Smooth muscle cell (in vitro differentiated cells): Measurements from ENCODE around the gene CREB3L2. TPM values are rescaled to one million over a fixed set of nuclear protein-coding genes. Genes with fewer than 3 reads are reported as not detected.

ENCODE experiments used
- DNase-seq: peaks from one replicate; lab custom pipeline; 2025; ENCODE audit not compliant: unreplicated experiment; lab: John Stamatoyannopoulos, UW
- H2AFZ ChIP-seq: fragments of 200-600 bp; sonication (generic); 2 replicates; pipeline ENCODE4 v1.6.0; 2016; ENCODE audit warnings: antibody characterized with exemption, low read depth, mild to moderate bottlenecking
- H3F3A ChIP-seq: fragments of 200-600 bp; sonication (generic); 2 replicates; pipeline ENCODE4 v1.6.0; 2017; ENCODE audit warnings: antibody characterized with exemption, low read depth
- H3K27ac ChIP-seq: fragments of 200-600 bp; sonication (generic); 2 replicates; pipeline ENCODE4 v1.5.1; 2016; ENCODE audit warnings: low read depth, mild to moderate bottlenecking
- H3K27me3 ChIP-seq: fragments of 200-600 bp; sonication (generic); 2 replicates; pipeline ENCODE4 v1.6.1; 2016; ENCODE audit warnings: low read depth, mild to moderate bottlenecking
- H3K36me3 ChIP-seq: fragments of 200-600 bp; sonication (generic); 2 replicates; pipeline ENCODE4 v1.5.1; 2016; ENCODE audit warnings: low read depth
- H3K4me1 ChIP-seq: fragments of 200-600 bp; sonication (generic); 2 replicates; pipeline ENCODE4 v1.5.1; 2016; ENCODE audit warnings: low read depth
- H3K4me2 ChIP-seq: fragments of 200-600 bp; sonication (generic); 2 replicates; pipeline ENCODE4 v1.6.0; 2016; ENCODE audit warnings: mild to moderate bottlenecking
- H3K4me3 ChIP-seq: fragments of 200-600 bp; sonication (generic); 2 replicates; pipeline ENCODE4 v1.5.1; 2016; ENCODE audit warnings: mild to moderate bottlenecking
- H3K79me2 ChIP-seq: fragments of 200-600 bp; sonication (generic); 2 replicates; pipeline ENCODE4 v1.6.0; 2016; ENCODE audit warnings: low read depth, mild to moderate bottlenecking
- H3K9ac ChIP-seq: fragments of 200-600 bp; sonication (generic); 2 replicates; pipeline ENCODE4 v1.6.0; 2016; ENCODE audit warnings: low read depth
- H3K9me3 ChIP-seq: fragments of 200-600 bp; sonication (generic); replicated peaks from 2 replicates; pipeline ENCODE4 v1.5.1; 2016; ENCODE audit warnings: low read depth
- H4K20me1 ChIP-seq: fragments of 200-600 bp; sonication (generic); 2 replicates; pipeline ENCODE4 v1.6.0; 2016; ENCODE audit warnings: low read depth
- WGBS: methylation state at CpG from one replicate; pipeline ENCODE4 v1.1.7; 2016; ENCODE audit warnings: low lambda C conversion rate; 5-methylcytosine and 5-hydroxymethylcytosine counted together
- polyA plus RNA-seq: library from polyadenylated mRNA; unstranded; fragments of >200 nt; fragmentation: Nextera tagmentation; extraction: Ambion mirVana; gene quantifications from 2 replicates; pipeline ENCODE4 v1.2.1, GENCODE V29; 2016
- total RNA-seq: library from RNA; depleted of rRNA; stranded (reverse); fragments of >200 nt; gene quantifications from 2 replicates; pipeline ENCODE4 v1.2.3, GENCODE V29; 2014
- TF ChIP-seq, protein P1 (sequence below): fragments of 200-600 bp; sonication (generic); IDR thresholded peaks from 2 replicates; pipeline ENCODE4 v1.5.1; 2017; ENCODE audit warnings: borderline replicate concordance, mild to moderate bottlenecking, antibody characterized with exemption; ENCODE audit not compliant: insufficient read depth, poor library complexity, severe bottlenecking

CREB3L2 gene
- total and polyA plus RNA-seq, 2 experiments from 2014 or later = 27.4 to 69.1 TPM

DNA sequence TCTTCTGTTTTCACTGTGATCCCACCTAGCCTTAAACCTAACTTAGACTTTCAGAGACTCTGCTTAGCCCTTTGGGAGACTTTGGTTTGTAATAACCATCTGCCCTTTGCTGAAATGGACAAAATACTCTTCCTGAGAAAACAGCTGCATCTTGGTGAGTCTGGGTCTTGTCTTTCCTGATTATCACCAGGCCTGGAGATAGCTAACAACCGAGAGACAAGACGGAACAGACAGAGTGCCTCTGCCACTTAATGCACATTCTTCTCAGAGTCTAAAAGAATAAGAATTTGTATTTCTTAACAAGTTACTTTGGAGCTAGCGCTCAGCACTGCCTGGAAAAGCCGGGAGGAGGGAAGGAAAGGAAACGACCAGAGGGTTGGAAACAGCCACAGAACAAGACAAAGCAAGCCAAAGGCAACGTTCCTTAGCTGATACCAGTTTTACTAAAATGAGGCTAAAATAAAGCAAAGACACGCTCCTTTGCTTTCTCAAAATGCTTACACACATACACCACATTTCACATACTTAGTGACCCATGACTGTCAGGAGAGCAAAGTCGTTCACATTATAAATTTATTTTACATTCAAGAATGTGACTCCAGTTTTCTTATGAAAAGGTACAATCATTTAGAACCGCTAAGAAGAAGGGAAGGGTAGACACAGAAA, 84.8 kb downstream of the CREB3L2 start:
- peaks cover 67% of the 10 kb centered on the region for H3K79me2 ChIP-seq
- no peaks in the 10 kb centered on the region for H3K9me3 ChIP-seq
- H3K27ac ChIP-seq = peak overlapping the region; percentile 52
- TF ChIP-seq, protein P1, sequence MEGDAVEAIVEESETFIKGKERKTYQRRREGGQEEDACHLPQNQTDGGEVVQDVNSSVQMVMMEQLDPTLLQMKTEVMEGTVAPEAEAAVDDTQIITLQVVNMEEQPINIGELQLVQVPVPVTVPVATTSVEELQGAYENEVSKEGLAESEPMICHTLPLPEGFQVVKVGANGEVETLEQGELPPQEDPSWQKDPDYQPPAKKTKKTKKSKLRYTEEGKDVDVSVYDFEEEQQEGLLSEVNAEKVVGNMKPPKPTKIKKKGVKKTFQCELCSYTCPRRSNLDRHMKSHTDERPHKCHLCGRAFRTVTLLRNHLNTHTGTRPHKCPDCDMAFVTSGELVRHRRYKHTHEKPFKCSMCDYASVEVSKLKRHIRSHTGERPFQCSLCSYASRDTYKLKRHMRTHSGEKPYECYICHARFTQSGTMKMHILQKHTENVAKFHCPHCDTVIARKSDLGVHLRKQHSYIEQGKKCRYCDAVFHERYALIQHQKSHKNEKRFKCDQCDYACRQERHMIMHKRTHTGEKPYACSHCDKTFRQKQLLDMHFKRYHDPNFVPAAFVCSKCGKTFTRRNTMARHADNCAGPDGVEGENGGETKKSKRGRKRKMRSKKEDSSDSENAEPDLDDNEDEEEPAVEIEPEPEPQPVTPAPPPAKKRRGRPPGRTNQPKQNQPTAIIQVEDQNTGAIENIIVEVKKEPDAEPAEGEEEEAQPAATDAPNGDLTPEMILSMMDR = no peak
- peak overlapping the region; percentile 2 for H3K4me2 ChIP-seq
- H3F3A ChIP-seq = peaks cover 14% of the 10 kb centered on the region
- H3K4me3 ChIP-seq = no peak overlapping the region
- peaks cover 80% of the 10 kb centered on the region for H4K20me1 ChIP-seq
- WGBS = 31% methylated on average over 9 of the region's 9 CpGs
- peaks cover 7% of the 10 kb centered on the region for H3K4me1 ChIP-seq
- H2AFZ ChIP-seq = no peak overlapping the region
- H3K27me3 ChIP-seq = no peaks in the 10 kb centered on the region
- H3K9ac ChIP-seq = no peak overlapping the region
- peaks cover 20% of the 10 kb centered on the region for H3K36me3 ChIP-seq
- DNase-seq = no peak

DNA sequence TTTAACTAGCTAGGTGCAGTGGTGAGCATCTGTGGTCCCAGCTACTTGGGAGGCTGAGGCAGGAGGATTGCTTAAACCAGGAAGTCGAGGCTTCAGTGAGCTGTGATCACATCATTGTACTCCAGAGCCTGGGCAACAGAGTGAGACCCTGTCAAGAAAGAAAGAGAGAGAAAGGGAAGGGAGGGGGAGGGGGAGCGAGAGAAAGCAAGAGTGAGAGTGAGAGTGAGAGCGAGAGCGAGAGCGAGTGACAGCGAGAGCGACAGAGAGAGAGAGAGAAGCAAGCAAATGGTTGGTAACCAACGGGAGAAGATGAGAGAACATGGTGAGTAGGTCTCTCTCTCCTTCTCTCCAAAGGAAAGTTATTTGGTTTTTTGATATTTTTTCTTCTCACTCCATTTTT, 85.3 kb downstream of the CREB3L2 start:
- H3K27ac ChIP-seq = peak overlapping the region; percentile 52
- H3K9me3 ChIP-seq = no peaks in the 10 kb centered on the region
- no peak overlapping the region for H2AFZ ChIP-seq
- DNase-seq = no peak
- peaks cover 14% of the 10 kb centered on the region for H3F3A ChIP-seq
- peaks cover 7% of the 10 kb centered on the region for H3K4me1 ChIP-seq
- H3K79me2 ChIP-seq = peaks cover 62% of the 10 kb centered on the region
- WGBS = 93% methylated on average over 8 of the region's 8 CpGs
- no peak overlapping the region for H3K4me2 ChIP-seq
- peaks cover 20% of the 10 kb centered on the region for H3K36me3 ChIP-seq
- H3K27me3 ChIP-seq = no peaks in the 10 kb centered on the region
- H3K9ac ChIP-seq = no peak overlapping the region
- H3K4me3 ChIP-seq = no peak overlapping the region
- peaks cover 75% of the 10 kb centered on the region for H4K20me1 ChIP-seq
- TF ChIP-seq, protein P1 = no peak

DNA sequence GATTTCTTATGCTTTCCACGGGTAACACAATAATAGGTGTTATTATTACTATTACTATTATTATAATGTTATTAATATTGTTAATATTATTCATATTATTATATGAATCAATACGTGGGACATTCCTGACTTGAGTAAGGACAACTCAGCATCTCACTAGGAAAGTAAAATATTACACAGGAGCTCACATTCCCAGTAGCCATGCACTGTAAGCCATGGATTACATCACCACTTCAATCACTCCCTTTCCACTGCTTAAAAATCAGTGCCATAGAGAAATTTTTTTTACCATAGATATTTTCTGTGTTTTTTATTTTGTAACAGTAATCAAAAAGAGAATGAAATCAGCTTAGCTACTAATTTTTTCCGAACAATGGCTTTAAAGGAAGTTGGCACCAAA, 86.6 kb downstream of the CREB3L2 start:
- no peak overlapping the region for H2AFZ ChIP-seq
- WGBS = 97% methylated on average over 3 of the region's 3 CpGs
- H3K79me2 ChIP-seq = peaks cover 50% of the 10 kb centered on the region

More for the DNA sequence above, 86.6 kb downstream of the CREB3L2 start:
- Histone ChIP-seq H3K9ac (no peak overlapping the region), H3K9me3 (no peaks in the 10 kb centered on the region), H4K20me1 (peaks cover 62% of the 10 kb centered on the region), H3K4me1 (no peaks in the 10 kb centered on the region), H3K27ac (no peak overlapping the region), H3K4me2 (no peak overlapping the region), H3F3A (peaks cover 14% of the 10 kb centered on the region), H3K27me3 (no peaks in the 10 kb centered on the region), H3K36me3 (peaks cover 20% of the 10 kb centered on the region), H3K4me3 (no peak overlapping the region)
- DNase-seq = no peak
- TF ChIP-seq, protein P1 = no peak
